Measurements from ENCODE around the gene LYAR.

The LYAR gene

GRCh38 chr4:4296283-4296846 lies 6.4 kb upstream of the LYAR start:
- Mint-ChIP-seq H3K36me3 (ENCODE audit: low read depth) (peaks cover 51% of the 10 kb centered on the region), H3K27ac (no peak overlapping the region)

GRCh38 chr4:4293279-4293678 lies 3.3 kb upstream of the LYAR start:
- Mint-ChIP-seq H3K9me3 (no peaks in the 10 kb centered on the region), H3K27me3 (no peaks in the 10 kb centered on the region), H3K4me3 (no peak overlapping the region), H3K27ac (no peak overlapping the region), H3K36me3 (ENCODE audit: low read depth) (peaks cover 48% of the 10 kb centered on the region), H3K4me1 (ENCODE audit: low read depth) (peaks cover 41% of the 10 kb centered on the region)
- intact Hi-C loops (cut with micrococcal nuclease) = loop anchor here (5.0 kb wide), 1 partner anchor 249 kb away; the partner anchor contains the start of gene STX18

More at GRCh38 chr4:4296283-4296846, 6.4 kb upstream of the LYAR start:
- intact Hi-C loops (cut with micrococcal nuclease) = no loop called here
- no peak overlapping the region for H3K4me3 Mint-ChIP-seq
- peaks cover 16% of the 10 kb centered on the region for H3K4me1 Mint-ChIP-seq (ENCODE audit: low read depth)
- H3K9me3 Mint-ChIP-seq = no peaks in the 10 kb centered on the region
- no peaks in the 10 kb centered on the region for H3K27me3 Mint-ChIP-seq

GRCh38 chr4:4289597-4289940 lies 385 bp downstream of the LYAR start:
- Mint-ChIP-seq H3K27me3 (no peaks in the 10 kb centered on the region), H3K9me3 (no peaks in the 10 kb centered on the region), H3K27ac (peak overlapping the region; percentile 87), H3K4me3 (peak overlapping the region; percentile 94), H3K36me3 (ENCODE audit: low read depth) (peaks cover 38% of the 10 kb centered on the region), H3K4me1 (ENCODE audit: low read depth) (peaks cover 47% of the 10 kb centered on the region)
- intact Hi-C loops (cut with micrococcal nuclease) = no loop called here

- Mint-ChIP-seq H3K4me3 (peak overlapping the region; percentile 94), H3K4me1 (ENCODE audit: low read depth) (peaks cover 47% of the 10 kb centered on the region), H3K36me3 (ENCODE audit: low read depth) (peaks cover 38% of the 10 kb centered on the region), H3K27me3 (no peaks in the 10 kb centered on the region), H3K9me3 (no peaks in the 10 kb centered on the region), H3K27ac (peak overlapping the region; percentile 87)
- intact Hi-C loops (cut with micrococcal nuclease) = no loop called here
Observed at GRCh38 chr4:4289055-4289454, 899 bp downstream of the LYAR start.

GRCh38 chr4:4288098-4288497 lies 1.9 kb downstream of the LYAR start:
- no peak overlapping the region for H3K4me3 Mint-ChIP-seq
- intact Hi-C loops (cut with micrococcal nuclease) = no loop called here
- no peak overlapping the region for H3K27ac Mint-ChIP-seq
- H3K27me3 Mint-ChIP-seq = no peaks in the 10 kb centered on the region
- peaks cover 47% of the 10 kb centered on the region for H3K4me1 Mint-ChIP-seq (ENCODE audit: low read depth)
- H3K9me3 Mint-ChIP-seq = no peaks in the 10 kb centered on the region
- H3K36me3 Mint-ChIP-seq (ENCODE audit: low read depth) = peaks cover 43% of the 10 kb centered on the region

- H3K4me3 Mint-ChIP-seq = no peak overlapping the region
- no peaks in the 10 kb centered on the region for H3K9me3 Mint-ChIP-seq
- H3K27me3 Mint-ChIP-seq = no peaks in the 10 kb centered on the region
- H3K4me1 Mint-ChIP-seq (ENCODE audit: low read depth) = peaks cover 28% of the 10 kb centered on the region
- intact Hi-C loops (cut with micrococcal nuclease) = no loop called here
- no peak overlapping the region for H3K27ac Mint-ChIP-seq
- peaks cover 60% of the 10 kb centered on the region for H3K36me3 Mint-ChIP-seq (ENCODE audit: low read depth)
Observed at GRCh38 chr4:4284827-4285618, 4.9 kb downstream of the LYAR start.

- Mint-ChIP-seq H3K27me3 (no peaks in the 10 kb centered on the region), H3K36me3 (ENCODE audit: low read depth) (peaks cover 84% of the 10 kb centered on the region), H3K27ac (no peak overlapping the region), H3K4me1 (ENCODE audit: low read depth) (no peaks in the 10 kb centered on the region), H3K9me3 (no peaks in the 10 kb centered on the region), H3K4me3 (no peak overlapping the region)
- intact Hi-C loops (cut with micrococcal nuclease) = no loop called here
Observed at GRCh38 chr4:4281787-4282186, 8.2 kb downstream of the LYAR start.

GRCh38 chr4:4277531-4277930 lies 12.4 kb downstream of the LYAR start:
- no peaks in the 10 kb centered on the region for H3K27me3 Mint-ChIP-seq
- no peak overlapping the region for H3K4me3 Mint-ChIP-seq
- no peak overlapping the region for H3K27ac Mint-ChIP-seq
- intact Hi-C loops (cut with micrococcal nuclease) = no loop called here
- H3K4me1 Mint-ChIP-seq (ENCODE audit: low read depth) = peaks cover 7% of the 10 kb centered on the region
- peaks cover 98% of the 10 kb centered on the region for H3K36me3 Mint-ChIP-seq (ENCODE audit: low read depth)
- no peaks in the 10 kb centered on the region for H3K9me3 Mint-ChIP-seq

GRCh38 chr4:4274226-4274625 lies 15.7 kb downstream of the LYAR start:
- peaks cover 81% of the 10 kb centered on the region for H3K36me3 Mint-ChIP-seq (ENCODE audit: low read depth)
- no peak overlapping the region for H3K27ac Mint-ChIP-seq
- peaks cover 30% of the 10 kb centered on the region for H3K4me1 Mint-ChIP-seq (ENCODE audit: low read depth)
- H3K4me3 Mint-ChIP-seq = no peak overlapping the region
- intact Hi-C loops (cut with micrococcal nuclease) = no loop called here
- no peaks in the 10 kb centered on the region for H3K9me3 Mint-ChIP-seq
- H3K27me3 Mint-ChIP-seq = no peaks in the 10 kb centered on the region

- no peaks in the 10 kb centered on the region for H3K27me3 Mint-ChIP-seq
- intact Hi-C loops (cut with micrococcal nuclease) = no loop called here
- H3K4me1 Mint-ChIP-seq (ENCODE audit: low read depth) = peaks cover 43% of the 10 kb centered on the region
- peak overlapping the region; percentile 65 for H3K27ac Mint-ChIP-seq
- H3K4me3 Mint-ChIP-seq = no peak overlapping the region
- peaks cover 63% of the 10 kb centered on the region for H3K36me3 Mint-ChIP-seq (ENCODE audit: low read depth)
- no peaks in the 10 kb centered on the region for H3K9me3 Mint-ChIP-seq
Observed at GRCh38 chr4:4271912-4272311, 18.0 kb downstream of the LYAR start.

GRCh38 chr4:4270529-4270928 lies 19.4 kb downstream of the LYAR start:
- peak overlapping the region; percentile 89 for H3K27ac Mint-ChIP-seq
- peaks cover 53% of the 10 kb centered on the region for H3K36me3 Mint-ChIP-seq (ENCODE audit: low read depth)

GRCh38 chr4:4269856-4270255 lies 20.1 kb downstream of the LYAR start:
- Mint-ChIP-seq H3K36me3 (ENCODE audit: low read depth) (peaks cover 46% of the 10 kb centered on the region), H3K4me1 (ENCODE audit: low read depth) (peaks cover 50% of the 10 kb centered on the region), H3K9me3 (no peaks in the 10 kb centered on the region), H3K27ac (peak overlapping the region; percentile 89), H3K27me3 (no peaks in the 10 kb centered on the region), H3K4me3 (no peak overlapping the region)
- intact Hi-C loops (cut with micrococcal nuclease) = no loop called here

More at GRCh38 chr4:4270529-4270928, 19.4 kb downstream of the LYAR start:
- intact Hi-C loops (cut with micrococcal nuclease) = no loop called here
- Mint-ChIP-seq H3K27me3 (no peaks in the 10 kb centered on the region), H3K4me3 (no peak overlapping the region), H3K4me1 (ENCODE audit: low read depth) (peaks cover 50% of the 10 kb centered on the region), H3K9me3 (no peaks in the 10 kb centered on the region)

GRCh38 chr4:4269331-4269731 lies 20.6 kb downstream of the LYAR start:
- peak overlapping the region; percentile 45 for H3K4me3 Mint-ChIP-seq

GRCh38 chr4:4268776-4269175 lies 21.2 kb downstream of the LYAR start:
- Mint-ChIP-seq H3K9me3 (no peaks in the 10 kb centered on the region), H3K4me3 (peak overlapping the region; percentile 45), H3K27ac (peak overlapping the region; percentile 89), H3K36me3 (ENCODE audit: low read depth) (peaks cover 35% of the 10 kb centered on the region), H3K27me3 (peaks cover 1% of the 10 kb centered on the region), H3K4me1 (ENCODE audit: low read depth) (peaks cover 43% of the 10 kb centered on the region)
- intact Hi-C loops (cut with micrococcal nuclease) = no loop called here

More at GRCh38 chr4:4269331-4269731, 20.6 kb downstream of the LYAR start:
- Mint-ChIP-seq H3K9me3 (no peaks in the 10 kb centered on the region), H3K27ac (peak overlapping the region; percentile 89), H3K27me3 (peaks cover 1% of the 10 kb centered on the region), H3K36me3 (ENCODE audit: low read depth) (peaks cover 41% of the 10 kb centered on the region), H3K4me1 (ENCODE audit: low read depth) (peaks cover 46% of the 10 kb centered on the region)
- intact Hi-C loops (cut with micrococcal nuclease) = no loop called here

Measured in dendritic cell treated with granulocyte-macrophage colony-stimulating factor and Interleukin-4, amounts not matched to agents 40 ng/mL and 50 ng/mL, for 4 days (primary cell).